T-helper 2 cell treated with Interferon-gamma antibody and Interleukin-4, amounts not matched to agents 5 μg/mL and 100 μg/mL, for 36 hours (primary cell): Measurements from ENCODE around the gene TCF21.
A peak's percentile ranks its signal among the peaks of the same experiment; 100 is the strongest.

Experiments
- DNase-seq: peaks from one replicate; pipeline ENCODE4 v3.0.0; 2021; ENCODE audit warnings: low spot score
- H3K27ac Mint-ChIP-seq: one replicate; pipeline ENCODE4 v1.8.0; 2021; ENCODE audit warnings: mild to moderate bottlenecking, mixed read lengths
- H3K27me3 Mint-ChIP-seq: one replicate; pipeline ENCODE4 v1.8.0; 2021; ENCODE audit warnings: low read depth, mixed read lengths
- H3K36me3 Mint-ChIP-seq: one replicate; pipeline ENCODE4 v1.8.0; 2021; ENCODE audit warnings: low read depth, mixed read lengths
- H3K4me1 Mint-ChIP-seq: one replicate; pipeline ENCODE4 v1.8.0; 2021; ENCODE audit warnings: low read depth, mixed read lengths
- H3K4me3 Mint-ChIP-seq: one replicate; pipeline ENCODE4 v1.8.0; 2022; ENCODE audit warnings: mild to moderate bottlenecking, moderate library complexity, mixed read lengths
- H3K9me3 Mint-ChIP-seq: one replicate; pipeline ENCODE4 v1.8.0; 2021; ENCODE audit warnings: mixed read lengths

The TCF21 gene

GRCh38 chr6:133873538-133873937, 15.4 kb upstream of the TCF21 start:
- Mint-ChIP-seq H3K9me3 (no peaks in the 10 kb centered on the region), H3K27ac (no peak overlapping the region), H3K36me3 (no peaks in the 10 kb centered on the region), H3K27me3 (peaks cover 17% of the 10 kb centered on the region), H3K4me3 (no peak overlapping the region), H3K4me1 (no peaks in the 10 kb centered on the region)
- no peak for DNase-seq

GRCh38 chr6:133877116-133877515, 11.8 kb upstream of the TCF21 start:
- Mint-ChIP-seq H3K36me3 (no peaks in the 10 kb centered on the region), H3K4me1 (no peaks in the 10 kb centered on the region), H3K9me3 (no peaks in the 10 kb centered on the region), H3K4me3 (no peak overlapping the region), H3K27me3 (peaks cover 31% of the 10 kb centered on the region), H3K27ac (no peak overlapping the region)
- no peak for DNase-seq

GRCh38 chr6:133880006-133880405, 8.9 kb upstream of the TCF21 start:
- no peaks in the 10 kb centered on the region for H3K9me3 Mint-ChIP-seq
- no peak overlapping the region for H3K27ac Mint-ChIP-seq
- peaks cover 39% of the 10 kb centered on the region for H3K27me3 Mint-ChIP-seq
- no peaks in the 10 kb centered on the region for H3K4me1 Mint-ChIP-seq
- no peak for DNase-seq
- no peak overlapping the region for H3K4me3 Mint-ChIP-seq
- no peaks in the 10 kb centered on the region for H3K36me3 Mint-ChIP-seq

DNA sequence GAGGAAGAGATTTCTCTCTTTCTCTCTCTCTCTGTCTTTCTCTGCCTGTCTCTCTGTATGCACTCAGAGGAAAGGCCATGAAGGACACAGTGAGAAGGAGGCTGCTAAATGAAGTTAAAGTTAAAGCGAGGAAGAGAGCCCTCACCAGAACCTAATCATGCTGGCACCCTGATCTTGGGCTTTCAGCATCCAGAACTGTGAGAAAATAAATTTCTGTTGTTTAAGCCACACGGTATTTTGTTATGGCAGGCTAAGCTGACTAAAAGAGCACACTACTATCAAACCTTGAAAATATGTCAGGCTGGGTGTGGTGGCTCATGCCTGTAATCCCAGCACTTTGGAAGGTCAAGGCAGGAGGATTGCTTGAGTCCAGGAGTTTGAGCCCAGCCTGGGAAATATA, 8.0 kb upstream of the TCF21 start:
- Mint-ChIP-seq H3K27ac (no peak overlapping the region), H3K4me3 (no peak overlapping the region), H3K4me1 (no peaks in the 10 kb centered on the region), H3K9me3 (no peaks in the 10 kb centered on the region), H3K36me3 (no peaks in the 10 kb centered on the region), H3K27me3 (peaks cover 45% of the 10 kb centered on the region)
- no peak for DNase-seq

DNA sequence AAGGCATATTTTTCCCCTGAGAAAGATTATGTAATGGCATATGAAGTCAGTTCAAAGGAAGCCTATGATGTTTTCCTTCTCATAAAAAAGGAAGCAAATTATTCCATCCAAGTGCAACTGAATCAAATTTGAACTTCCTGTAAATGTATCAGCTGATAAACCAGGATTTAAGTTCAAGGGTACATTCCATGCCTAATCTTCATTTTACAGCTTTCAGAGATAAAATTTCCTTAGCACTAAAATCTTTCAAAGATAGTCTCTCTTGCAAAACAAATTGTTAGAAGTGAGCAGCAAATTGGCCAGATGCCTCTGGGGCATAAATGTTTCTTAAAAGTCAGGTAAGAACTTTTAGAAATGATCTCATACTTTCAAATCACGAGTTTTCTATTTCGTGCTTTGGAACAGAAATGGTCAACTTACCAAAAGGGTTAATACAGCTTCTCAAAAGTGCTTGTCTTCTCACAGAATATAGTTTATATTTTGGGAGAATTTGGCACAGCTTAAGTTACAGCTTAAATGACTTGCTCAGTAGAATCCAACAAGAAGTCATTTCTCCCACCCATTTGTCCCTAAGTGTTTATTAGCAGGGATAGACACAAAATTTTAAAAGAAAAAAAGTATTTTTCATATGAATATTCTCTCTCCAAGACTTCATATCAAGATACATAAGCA, 2.7 kb upstream of the TCF21 start:
- H3K27ac Mint-ChIP-seq, result no peak overlapping the region
- H3K27me3 Mint-ChIP-seq, result peaks cover 73% of the 10 kb centered on the region
- H3K36me3 Mint-ChIP-seq, result no peaks in the 10 kb centered on the region
- H3K9me3 Mint-ChIP-seq, result no peaks in the 10 kb centered on the region
- no peak overlapping the region for H3K4me3 Mint-ChIP-seq
- DNase-seq, result no peak
- peaks cover 4% of the 10 kb centered on the region for H3K4me1 Mint-ChIP-seq

DNA sequence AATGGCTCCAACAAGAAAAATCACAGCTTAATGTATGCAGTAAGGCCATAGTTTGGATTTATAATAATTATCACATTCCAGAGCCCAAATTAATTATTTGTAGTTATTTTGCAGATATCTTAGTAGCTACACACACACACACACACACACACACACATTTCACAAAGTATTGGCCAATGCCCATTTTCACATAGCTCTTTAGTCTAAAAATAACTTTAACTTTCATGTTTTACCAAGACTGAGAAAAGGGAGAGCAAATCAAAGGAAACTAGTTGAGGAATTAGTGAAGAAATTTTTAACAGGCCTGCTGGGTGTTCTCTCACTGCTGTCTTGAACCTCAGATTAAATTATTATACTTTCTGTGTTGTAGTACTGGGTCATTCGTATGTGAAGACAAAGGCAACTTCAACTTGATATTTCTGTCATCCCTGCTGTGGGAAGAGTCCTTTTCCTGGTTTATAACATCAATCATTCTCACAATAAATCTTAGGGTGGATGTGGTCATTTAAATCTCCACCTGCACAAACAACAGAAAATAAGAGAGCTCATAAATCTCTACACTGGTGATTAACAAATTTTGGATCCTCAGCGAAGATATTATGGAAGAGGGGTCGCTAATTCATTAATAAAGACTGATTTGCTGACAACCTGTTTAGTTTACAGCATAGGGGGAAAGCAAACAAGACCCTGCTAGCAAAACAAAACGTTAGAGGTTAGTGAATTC, 1.6 kb upstream of the TCF21 start:
- Mint-ChIP-seq H3K36me3 (no peaks in the 10 kb centered on the region), H3K4me1 (peaks cover 7% of the 10 kb centered on the region), H3K27ac (no peak overlapping the region), H3K27me3 (peaks cover 77% of the 10 kb centered on the region), H3K4me3 (no peak overlapping the region), H3K9me3 (no peaks in the 10 kb centered on the region)
- no peak for DNase-seq

GRCh38 chr6:133887880-133888230, 1.1 kb upstream of the TCF21 start:
- H3K36me3 Mint-ChIP-seq, result no peaks in the 10 kb centered on the region
- peaks cover 81% of the 10 kb centered on the region for H3K27me3 Mint-ChIP-seq
- no peak overlapping the region for H3K27ac Mint-ChIP-seq
- H3K9me3 Mint-ChIP-seq, result no peaks in the 10 kb centered on the region
- peaks cover 7% of the 10 kb centered on the region for H3K4me1 Mint-ChIP-seq
- no peak overlapping the region for H3K4me3 Mint-ChIP-seq
- DNase-seq, result no peak

DNA sequence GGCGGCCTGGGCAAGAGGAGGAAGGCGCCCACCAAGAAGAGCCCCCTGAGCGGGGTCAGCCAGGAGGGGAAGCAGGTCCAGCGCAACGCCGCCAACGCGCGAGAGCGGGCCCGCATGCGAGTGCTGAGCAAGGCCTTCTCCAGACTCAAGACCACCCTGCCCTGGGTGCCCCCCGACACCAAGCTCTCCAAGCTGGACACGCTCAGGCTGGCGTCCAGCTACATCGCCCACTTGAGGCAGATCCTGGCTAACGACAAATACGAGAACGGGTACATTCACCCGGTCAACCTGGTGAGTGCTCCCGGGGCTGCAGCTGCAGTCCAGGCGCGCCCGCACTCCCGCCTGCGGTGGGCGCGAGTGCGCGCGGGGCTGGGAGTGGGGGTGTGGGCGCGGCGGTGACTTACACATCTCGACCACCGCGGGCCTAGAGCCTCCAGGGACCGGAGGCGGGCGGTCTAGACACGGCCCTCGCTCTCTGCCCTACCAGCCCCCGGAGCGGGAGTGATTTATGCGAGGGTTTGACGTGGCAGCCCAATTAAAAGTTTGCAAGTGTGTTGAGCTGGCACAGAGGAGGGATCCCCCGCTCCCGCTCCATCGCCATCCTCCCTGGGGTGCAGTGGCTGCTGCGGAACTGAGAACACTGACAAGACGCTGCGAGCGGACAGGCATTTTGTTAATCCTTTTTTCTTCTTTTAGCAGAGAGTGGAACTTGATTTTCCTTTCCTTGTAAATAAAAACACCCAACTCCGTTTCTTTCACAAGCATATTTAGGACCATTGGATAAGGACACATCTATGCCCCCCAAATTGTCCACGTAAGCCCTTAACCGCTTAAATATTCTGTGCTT, 867 bp downstream of the TCF21 start:
- peak overlapping the region; percentile 28 for H3K4me3 Mint-ChIP-seq
- H3K36me3 Mint-ChIP-seq, result no peaks in the 10 kb centered on the region
- no peak overlapping the region for H3K27ac Mint-ChIP-seq
- H3K27me3 Mint-ChIP-seq, result peaks cover 89% of the 10 kb centered on the region
- DNase-seq, result no peak
- H3K4me1 Mint-ChIP-seq, result peaks cover 7% of the 10 kb centered on the region
- no peaks in the 10 kb centered on the region for H3K9me3 Mint-ChIP-seq

DNA sequence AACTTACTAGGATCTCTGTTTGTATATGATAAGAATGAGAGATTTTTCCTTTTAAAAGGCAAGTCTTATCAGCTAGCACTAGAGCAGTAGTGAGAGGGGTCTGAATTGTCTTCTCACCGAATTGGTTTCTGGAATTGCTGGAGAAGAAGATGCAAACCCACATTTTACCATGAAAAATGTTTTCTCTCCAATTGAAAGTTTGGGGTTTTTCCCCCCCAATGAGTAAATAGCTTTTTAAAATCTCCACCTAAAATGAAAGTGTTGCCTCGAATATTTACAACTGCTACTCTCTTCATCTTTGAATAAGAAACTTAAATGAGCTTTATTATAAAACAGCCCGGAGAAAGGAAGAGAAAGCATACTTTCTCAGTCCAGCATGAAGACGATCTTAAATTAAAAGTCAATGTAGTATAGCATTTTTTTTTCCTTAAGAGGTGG, 1.8 kb downstream of the TCF21 start:
- peak overlapping the region; percentile 70 for H3K4me3 Mint-ChIP-seq
- H3K27ac Mint-ChIP-seq, result no peak overlapping the region
- H3K36me3 Mint-ChIP-seq, result no peaks in the 10 kb centered on the region
- H3K27me3 Mint-ChIP-seq, result peaks cover 91% of the 10 kb centered on the region
- DNase-seq, result no peak
- H3K4me1 Mint-ChIP-seq, result peaks cover 7% of the 10 kb centered on the region
- H3K9me3 Mint-ChIP-seq, result no peaks in the 10 kb centered on the region

- peaks cover 7% of the 10 kb centered on the region for H3K4me1 Mint-ChIP-seq
- H3K4me3 Mint-ChIP-seq, result peak overlapping the region; percentile 70
- H3K27me3 Mint-ChIP-seq, result peaks cover 90% of the 10 kb centered on the region
- no peak for DNase-seq
- no peaks in the 10 kb centered on the region for H3K9me3 Mint-ChIP-seq
- no peaks in the 10 kb centered on the region for H3K36me3 Mint-ChIP-seq
- H3K27ac Mint-ChIP-seq, result no peak overlapping the region
Measured at GRCh38 chr6:133891149-133891926, 2.4 kb downstream of the TCF21 start.

DNA sequence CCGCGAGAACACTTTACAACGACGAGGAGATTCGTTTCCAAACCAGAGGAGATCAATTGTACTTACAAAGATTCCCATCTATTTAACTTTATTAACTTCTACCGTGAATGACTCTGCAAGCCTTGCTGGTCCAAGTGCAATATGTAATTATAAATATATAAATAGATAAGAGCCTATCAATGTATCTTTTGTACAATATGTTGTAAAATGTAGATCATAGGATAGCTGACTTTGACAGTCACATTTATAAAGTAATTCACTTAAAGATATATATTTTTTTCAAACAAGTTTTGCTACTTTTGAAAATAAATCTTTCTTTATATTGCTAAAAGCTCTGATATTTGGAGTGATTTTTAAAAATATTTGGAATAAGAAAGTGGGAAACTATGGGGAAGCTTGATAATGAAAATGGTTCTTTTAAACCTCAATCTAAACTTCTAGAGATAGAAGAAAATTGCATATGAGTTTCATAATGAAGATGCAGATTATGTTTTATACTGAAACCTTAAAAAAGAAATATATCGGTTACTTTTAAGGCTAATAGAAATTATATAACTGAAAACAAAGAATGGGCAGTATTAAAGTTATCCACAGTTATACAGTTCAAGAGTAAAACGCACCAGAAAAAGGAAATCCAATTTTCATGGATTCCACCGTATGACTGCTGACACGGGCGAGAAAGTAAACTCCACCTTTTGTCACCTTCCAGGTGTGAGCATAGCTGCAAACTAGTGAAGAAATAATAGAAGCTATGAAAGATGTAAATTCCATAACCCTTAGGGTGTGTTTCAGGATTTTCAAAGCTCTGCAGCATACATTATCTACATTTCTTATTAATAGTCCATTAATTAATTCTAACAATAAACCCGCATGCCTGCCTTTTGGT, 3.3 kb downstream of the TCF21 start:
- Mint-ChIP-seq H3K27me3 (peaks cover 90% of the 10 kb centered on the region), H3K9me3 (no peaks in the 10 kb centered on the region), H3K36me3 (no peaks in the 10 kb centered on the region), H3K27ac (no peak overlapping the region), H3K4me1 (peaks cover 7% of the 10 kb centered on the region), H3K4me3 (peak overlapping the region; percentile 70)
- no peak for DNase-seq

DNA sequence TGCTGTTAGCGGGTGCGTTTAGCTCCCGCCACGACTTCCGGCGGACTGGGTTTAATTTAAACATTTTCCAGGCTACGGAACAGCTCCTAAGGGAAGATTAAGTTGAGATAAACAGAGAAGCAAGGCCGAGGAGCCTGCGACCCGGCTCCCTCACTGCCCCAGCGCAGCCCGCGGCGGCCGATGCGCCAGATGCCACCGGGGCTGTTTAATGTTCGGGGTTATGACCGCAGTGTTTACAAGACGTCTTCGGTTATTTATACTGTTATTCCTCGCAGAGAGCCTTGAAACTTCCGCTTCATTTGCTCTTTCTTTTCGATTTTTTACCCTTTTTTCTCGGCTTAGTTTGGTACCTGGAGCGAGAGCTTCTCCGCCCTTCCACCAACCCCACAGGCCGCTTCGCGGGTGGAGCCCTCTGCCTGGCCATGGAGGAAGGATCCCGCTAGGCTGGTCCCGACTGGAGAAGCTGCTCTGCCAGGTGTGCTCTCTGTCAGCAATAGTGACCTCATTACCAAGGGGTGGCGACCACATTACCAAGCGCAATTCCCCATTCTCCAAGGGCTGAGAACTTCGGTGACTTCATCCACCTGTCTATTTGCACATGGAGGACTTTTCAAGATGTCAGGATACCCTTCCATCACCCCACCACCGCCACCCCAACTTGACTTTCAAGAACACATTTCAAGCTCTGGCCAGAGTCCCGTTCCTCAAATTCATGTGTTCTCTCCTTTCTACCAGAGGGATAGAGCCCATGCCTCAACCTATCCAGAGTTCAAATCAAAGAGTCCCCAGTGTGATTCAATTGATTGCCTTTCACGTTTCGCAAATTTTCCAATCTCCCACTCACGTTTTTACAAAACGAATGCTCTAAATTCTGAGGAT, 4.1 kb downstream of the TCF21 start:
- peaks cover 90% of the 10 kb centered on the region for H3K27me3 Mint-ChIP-seq
- no peaks in the 10 kb centered on the region for H3K9me3 Mint-ChIP-seq
- H3K4me1 Mint-ChIP-seq, result peaks cover 7% of the 10 kb centered on the region
- H3K36me3 Mint-ChIP-seq, result no peaks in the 10 kb centered on the region
- no peak for DNase-seq
- peak overlapping the region; percentile 42 for H3K4me3 Mint-ChIP-seq
- no peak overlapping the region for H3K27ac Mint-ChIP-seq
